ENCODE data around the gene ITGBL1.

GRCh38 chr13:101631395-101631794 lies 178.9 kb downstream of the ITGBL1 start:
- TF ChIP-seq EZH2phosphoT487 (IDR thresholded peaks at IDR 0.05; ENCODE audit: borderline replicate concordance, low read depth, low read length) (no peak), CTCF (conservative IDR thresholded peaks at IDR 0.05; ENCODE audit: low read length) (no peak)
